T-cell (primary cell): ENCODE measurements around the gene HAO1. TPM values are rescaled to one million over a fixed set of nuclear protein-coding genes. Genes with fewer than 3 reads are reported as not detected.

Source experiments
- ATAC-seq, 4 experiments: fragments of 200-7000 bp in 3 of 4; fragments of 150-1000 bp in 1 of 4; cut with Tn5 transposase; replicated peaks in 1 of 4; 1 replicate in 3 of 4; 2 replicates in 1 of 4; pipeline ENCODE4 v1.10.0; 2021; ENCODE audit warnings: moderate library complexity in 3 of 4, mild to moderate bottlenecking in 2 of 4, moderate number of reproducible peaks in 1 of 4
- CTCF ChIA-PET, 2 donors: fragments of 300-600 bp; sonication (Branson Sonifier 250); formaldehyde crosslinking; loops; one replicate each; lab custom pipeline; 2022; ENCODE audit warnings: antibody characterized with exemption in 2 of 2; lab: Charles Lee
- POLR2A ChIA-PET, 2 donors: fragments of 300-600 bp; sonication (Branson Sonifier 250); formaldehyde crosslinking; loops; one replicate each; lab custom pipeline; 2022; ENCODE audit warnings: antibody characterized with exemption in 2 of 2; lab: Charles Lee
- DNase-seq, 35 experiments: peaks; one replicate each; pipeline versions ENCODE4 v3.0.0 to v3.0.0-alpha.2; 2013 to 2023
- H3K27ac ChIP-seq: one replicate; pipeline ENCODE4 v1.5.1; 2013; ENCODE audit warnings: low read length
- H3K27me3 ChIP-seq, 2 experiments: replicated peaks in 1 of 2; 1 replicate in 1 of 2; 2 replicates in 1 of 2; pipeline versions ENCODE4 v1.6.1 to v1.7.0; 2013; ENCODE audit warnings: low read length in 1 of 2, mixed read lengths in 1 of 2; ENCODE audit not compliant: control insufficient read depth in 2 of 2, insufficient read depth in 2 of 2; ENCODE audit errors: extremely low read depth in 1 of 2
- H3K36me3 ChIP-seq, 2 donors: 1 replicate in 1 of 2; 2 replicates in 1 of 2; pipeline versions ENCODE4 v1.6.1 to v1.7.0; 2013; ENCODE audit warnings: low read length in 1 of 2; ENCODE audit not compliant: control insufficient read depth in 2 of 2, insufficient read depth in 1 of 2; ENCODE audit errors: extremely low read depth in 1 of 2
- H3K4me1 ChIP-seq, 2 experiments: 1 replicate in 1 of 2; 2 replicates in 1 of 2; pipeline versions ENCODE4 v1.6.1 to v1.7.0; 2013; ENCODE audit warnings: low read length in 2 of 2, mixed read lengths in 1 of 2; ENCODE audit not compliant: insufficient read depth in 2 of 2, control insufficient read depth in 1 of 2; ENCODE audit errors: extremely low read depth in 1 of 2
- H3K4me3 ChIP-seq, 2 donors: 1 replicate in 1 of 2; 2 replicates in 1 of 2; pipeline versions ENCODE4 v1.5.1 to v1.7.0; 2013; ENCODE audit warnings: mild to moderate bottlenecking in 2 of 2, low read length in 1 of 2, moderate library complexity in 1 of 2; ENCODE audit not compliant: control insufficient read depth in 1 of 2; ENCODE audit errors: extremely low read depth in 1 of 2
- H3K9me3 ChIP-seq: 2 replicates; pipeline ENCODE4 v1.7.0; 2013
- H3K27ac Mint-ChIP-seq, 2 donors: one replicate each; pipeline ENCODE4 v1.8.0; 2020 to 2021; ENCODE audit warnings: mild to moderate bottlenecking in 2 of 2, mixed read lengths in 2 of 2
- H3K27me3 Mint-ChIP-seq, 2 donors: one replicate each; pipeline ENCODE4 v1.8.0; 2021 to 2022; ENCODE audit warnings: mixed read lengths in 2 of 2
- H3K36me3 Mint-ChIP-seq: one replicate; pipeline ENCODE4 v1.8.0; 2021; ENCODE audit warnings: mixed read lengths
- H3K4me1 Mint-ChIP-seq, 3 donors: one replicate each; pipeline ENCODE4 v1.8.0; 2020 to 2022; ENCODE audit warnings: mixed read lengths in 3 of 3, mild to moderate bottlenecking in 1 of 3
- H3K4me3 Mint-ChIP-seq, 3 donors: one replicate each; pipeline ENCODE4 v1.8.0; 2020 to 2022; ENCODE audit warnings: mild to moderate bottlenecking in 3 of 3, mixed read lengths in 3 of 3, moderate library complexity in 3 of 3
- H3K9me3 Mint-ChIP-seq, 3 donors: one replicate each; pipeline ENCODE4 v1.8.0; 2020 to 2022; ENCODE audit warnings: mixed read lengths in 3 of 3
- WGBS: methylation state at CpG from one replicate; pipeline ENCODE4 v1.1.5; 2013; ENCODE audit warnings: missing lambda C conversion rate; ENCODE audit not compliant: insufficient coverage; 5-methylcytosine and 5-hydroxymethylcytosine counted together
- total RNA-seq, 35 experiments: library from RNA in 6 of 35; stranded (reverse) in 6 of 35; fragments of 120-200 nt in 1 of 35; gene quantifications; one replicate each; pipeline versions ENCODE4 v1.2.1 to v1.2.4 and lab custom pipeline; 2013 to 2026

Gene HAO1
- total RNA-seq, 5 donors from 2014 or later (not counting 1 experiment from before 2014, with no cell fraction given), result not detected

- 41% methylated on average over 2 of the region's 2 CpGs for WGBS
- Histone ChIP-seq H3K27ac (no peak overlapping the region), H3K9me3 (no peaks in the 10 kb centered on the region), H3K4me1 (no peaks in the 10 kb centered on the region), H3K36me3 (no peaks in the 10 kb centered on the region), H3K27me3 (no peaks in the 10 kb centered on the region), H3K4me3 (no peak overlapping the region)
- Mint-ChIP-seq H3K9me3 (no peaks in the 10 kb centered on the region), H3K4me1 (no peaks in the 10 kb centered on the region), H3K27me3 (peaks cover 6 to 9% of the 10 kb centered on the region in 2 donors), H3K36me3 (no peaks in the 10 kb centered on the region), H3K4me3 (no peak overlapping the region), H3K27ac (no peak overlapping the region)
- CTCF ChIA-PET, result interaction anchor here in 1 of 2 donors (0.6 kb wide), 1 partner anchor 11 kb away, joined by 3 read pairs; no protein-coding TSS in a partner anchor
- DNase-seq (no peak), ATAC-seq (no peak)
- POLR2A ChIA-PET, result no interaction called here
Measured at GRCh38 chr20:7897781-7898364, 42.4 kb downstream of the HAO1 start.

- Histone ChIP-seq H3K9me3 (no peaks in the 10 kb centered on the region), H3K27ac (no peak overlapping the region), H3K4me1 (no peaks in the 10 kb centered on the region), H3K4me3 (no peak overlapping the region), H3K27me3 (no peaks in the 10 kb centered on the region), H3K36me3 (no peaks in the 10 kb centered on the region)
- H3K27me3 Mint-ChIP-seq, result peaks cover 6 to 11% of the 10 kb centered on the region in 2 donors
- 61% methylated on average over 2 of the region's 7 CpGs for WGBS
- H3K27ac Mint-ChIP-seq, result no peak overlapping the region
- DNase-seq (no peak), ATAC-seq (no peak)
- no peaks in the 10 kb centered on the region for H3K36me3 Mint-ChIP-seq
- CTCF ChIA-PET, result no interaction called here
- no peaks in the 10 kb centered on the region for H3K4me1 Mint-ChIP-seq
- no peaks in the 10 kb centered on the region for H3K9me3 Mint-ChIP-seq
- POLR2A ChIA-PET, result no interaction called here
- no peak overlapping the region for H3K4me3 Mint-ChIP-seq
Measured at GRCh38 chr20:7893014-7893730, 47.1 kb downstream of the HAO1 start.

GRCh38 chr20:7891705-7892104 is 48.6 kb downstream of the HAO1 start:
- ATAC-seq (no peak), DNase-seq (no peak)
- Mint-ChIP-seq H3K4me1 (no peaks in the 10 kb centered on the region), H3K9me3 (no peaks in the 10 kb centered on the region), H3K27me3 (peaks cover 6 to 11% of the 10 kb centered on the region in 2 donors), H3K4me3 (no peak overlapping the region), H3K36me3 (no peaks in the 10 kb centered on the region), H3K27ac (no peak overlapping the region)
- WGBS, result 90% methylated on average over 2 of the region's 5 CpGs
- Histone ChIP-seq H3K27me3 (no peaks in the 10 kb centered on the region), H3K4me1 (no peaks in the 10 kb centered on the region), H3K9me3 (no peaks in the 10 kb centered on the region), H3K27ac (no peak overlapping the region), H3K4me3 (no peak overlapping the region), H3K36me3 (no peaks in the 10 kb centered on the region)
- ChIA-PET POLR2A (no interaction called here), CTCF (no interaction called here)

- H3K9me3 ChIP-seq, result no peaks in the 10 kb centered on the region
- no peaks in the 10 kb centered on the region for H3K36me3 Mint-ChIP-seq
- no peaks in the 10 kb centered on the region for H3K9me3 Mint-ChIP-seq
- peaks cover 6 to 9% of the 10 kb centered on the region in 2 donors for H3K27me3 Mint-ChIP-seq
- no peak overlapping the region for H3K4me3 ChIP-seq
- ATAC-seq (no peak), DNase-seq (no peak)
- WGBS, result 92% methylated on average over 2 of the region's 3 CpGs
- no peaks in the 10 kb centered on the region for H3K27me3 ChIP-seq
- ChIA-PET POLR2A (no interaction called here), CTCF (no interaction called here)
- no peaks in the 10 kb centered on the region for H3K4me1 ChIP-seq
- H3K27ac ChIP-seq, result no peak overlapping the region
- H3K27ac Mint-ChIP-seq, result no peak overlapping the region
- no peak overlapping the region for H3K4me3 Mint-ChIP-seq
- H3K4me1 Mint-ChIP-seq, result no peaks in the 10 kb centered on the region
- no peaks in the 10 kb centered on the region for H3K36me3 ChIP-seq
Measured at GRCh38 chr20:7889736-7890135, 50.5 kb downstream of the HAO1 start.

GRCh38 chr20:7883741-7884140 is 56.5 kb downstream of the HAO1 start:
- ChIA-PET POLR2A (no interaction called here), CTCF (no interaction called here)
- no peak for DNase-seq
- H3K27ac Mint-ChIP-seq, result no peak overlapping the region
- Histone ChIP-seq H3K9me3 (no peaks in the 10 kb centered on the region), H3K4me1 (no peaks in the 10 kb centered on the region), H3K27ac (no peak overlapping the region), H3K36me3 (no peaks in the 10 kb centered on the region), H3K27me3 (no peaks in the 10 kb centered on the region), H3K4me3 (no peak overlapping the region)
- no peaks in the 10 kb centered on the region for H3K9me3 Mint-ChIP-seq
- H3K36me3 Mint-ChIP-seq, result no peaks in the 10 kb centered on the region
- no peak overlapping the region for H3K4me3 Mint-ChIP-seq
- H3K4me1 Mint-ChIP-seq, result no peaks in the 10 kb centered on the region
- no peaks in the 10 kb centered on the region for H3K27me3 Mint-ChIP-seq
- no CpG with 5 or more reads among the region's 1 CpG for WGBS
- ATAC-seq, result no peak

GRCh38 chr20:7883309-7883708 is 56.9 kb downstream of the HAO1 start:
- H3K36me3 ChIP-seq, result no peaks in the 10 kb centered on the region
- Mint-ChIP-seq H3K4me1 (no peaks in the 10 kb centered on the region), H3K4me3 (no peak overlapping the region), H3K36me3 (no peaks in the 10 kb centered on the region), H3K27ac (no peak overlapping the region), H3K9me3 (no peaks in the 10 kb centered on the region), H3K27me3 (peaks cover 0 to under 1% of the 10 kb centered on the region in 2 donors)
- H3K9me3 ChIP-seq, result no peaks in the 10 kb centered on the region
- no CpG with 5 or more reads among the region's 4 CpGs for WGBS
- H3K27me3 ChIP-seq, result no peaks in the 10 kb centered on the region
- CTCF ChIA-PET, result no interaction called here
- H3K4me1 ChIP-seq, result no peaks in the 10 kb centered on the region
- H3K27ac ChIP-seq, result no peak overlapping the region
- H3K4me3 ChIP-seq, result no peak overlapping the region
- no peak for DNase-seq
- POLR2A ChIA-PET, result no interaction called here
- ATAC-seq, result no peak
